CD14-positive monocyte (primary cell): ENCODE data around the gene CTTN. TPM values are rescaled to one million over a fixed set of nuclear protein-coding genes. Genes with fewer than 3 reads are reported as not detected.

Source experiments
- DNase-seq, 3 donors: peaks; one replicate each; pipeline ENCODE4 v3.0.0-alpha.2; 2011 to 2022
- H2AFZ ChIP-seq: 2 replicates; pipeline ENCODE4 v1.6.0; 2012; ENCODE audit warnings: mild to moderate bottlenecking, low read depth, low read length, inconsistent platforms; ENCODE audit not compliant: insufficient read depth, poor library complexity, severe bottlenecking
- H3K27ac ChIP-seq, 2 donors: 1 replicate in 1 of 2; 2 replicates in 1 of 2; pipeline ENCODE4 v1.5.1; 2012 to 2013; ENCODE audit warnings: low read length in 2 of 2, control low read depth in 1 of 2, inconsistent platforms in 1 of 2, low read depth in 1 of 2, mild to moderate bottlenecking in 1 of 2
- H3K27me3 ChIP-seq, 2 donors: one replicate each; pipeline versions ENCODE4 v1.6.0 to v1.6.1; 2011 to 2013; ENCODE audit warnings: low read length in 2 of 2; ENCODE audit not compliant: control insufficient read depth in 2 of 2, insufficient read depth in 2 of 2
- H3K36me3 ChIP-seq, 2 donors: replicated peaks in 1 of 2; 1 replicate in 1 of 2; 2 replicates in 1 of 2; pipeline versions ENCODE4 v1.5.1 to v1.6.1; 2012 to 2013; ENCODE audit warnings: low read length in 2 of 2, control low read depth in 1 of 2, inconsistent platforms in 1 of 2, mild to moderate bottlenecking in 1 of 2; ENCODE audit not compliant: insufficient read depth in 2 of 2, control insufficient read depth in 1 of 2
- H3K4me1 ChIP-seq, 2 donors: 1 replicate in 1 of 2; 2 replicates in 1 of 2; pipeline versions ENCODE4 v1.5.1 to v1.6.1; 2012 to 2013; ENCODE audit warnings: low read length in 2 of 2, control low read depth in 1 of 2, inconsistent platforms in 1 of 2, mild to moderate bottlenecking in 1 of 2, moderate library complexity in 1 of 2; ENCODE audit not compliant: insufficient read depth in 2 of 2, control insufficient read depth in 1 of 2
- H3K4me2 ChIP-seq: replicated peaks from 2 replicates; pipeline ENCODE3; 2012; ENCODE audit warnings: low read length, moderate library complexity, mild to moderate bottlenecking; ENCODE audit not compliant: poor library complexity, severe bottlenecking; ENCODE audit errors: extremely low read depth
- H3K4me3 ChIP-seq, 3 experiments: fragments of 200-600 bp in 1 of 3; sonication (generic) in 1 of 3; replicated peaks in 1 of 3; 1 replicate in 2 of 3; 2 replicates in 1 of 3; pipeline ENCODE4 v1.5.1; 2011 to 2013; ENCODE audit warnings: low read length in 3 of 3, mild to moderate bottlenecking in 3 of 3, control low read depth in 2 of 3, low read depth in 2 of 3, inconsistent platforms in 1 of 3, moderate library complexity in 1 of 3
- H3K79me2 ChIP-seq: 2 replicates; pipeline ENCODE4 v1.6.0; 2012; ENCODE audit warnings: mild to moderate bottlenecking, control low read depth, inconsistent platforms, low read length, moderate library complexity; ENCODE audit not compliant: insufficient read depth
- H3K9ac ChIP-seq: 2 replicates; pipeline ENCODE4 v1.6.0; 2017; ENCODE audit warnings: low read length, mild to moderate bottlenecking; ENCODE audit not compliant: insufficient read depth, poor library complexity, severe bottlenecking
- H3K9me3 ChIP-seq, 2 donors: replicated peaks in 1 of 2; 1 replicate in 1 of 2; 2 replicates in 1 of 2; pipeline versions ENCODE4 v1.5.1 to v1.6.1; 2012 to 2013; ENCODE audit warnings: low read length in 2 of 2, control low read depth in 1 of 2; ENCODE audit not compliant: control insufficient read depth in 1 of 2, insufficient read depth in 1 of 2
- H4K20me1 ChIP-seq: 2 replicates; pipeline ENCODE4 v1.6.0; 2012; ENCODE audit warnings: mild to moderate bottlenecking, low read length, control low read depth, moderate library complexity; ENCODE audit not compliant: insufficient read depth
- H3K27ac Mint-ChIP-seq, 7 donors: one replicate each; pipeline ENCODE4 v1.8.0; 2020; ENCODE audit warnings: mild to moderate bottlenecking in 7 of 7, mixed read lengths in 7 of 7, moderate library complexity in 6 of 7, inconsistent platforms in 2 of 7
- H3K27me3 Mint-ChIP-seq, 3 donors: one replicate each; pipeline ENCODE4 v1.8.0; 2021 to 2022; ENCODE audit warnings: low read depth in 3 of 3, mild to moderate bottlenecking in 3 of 3, mixed read lengths in 3 of 3, moderate library complexity in 3 of 3, inconsistent platforms in 1 of 3
- H3K36me3 Mint-ChIP-seq, 2 donors: one replicate each; pipeline ENCODE4 v1.8.0; 2020; ENCODE audit warnings: mixed read lengths in 2 of 2, inconsistent platforms in 1 of 2, mild to moderate bottlenecking in 1 of 2
- H3K4me1 Mint-ChIP-seq: one replicate; pipeline ENCODE4 v1.8.0; 2020; ENCODE audit warnings: mild to moderate bottlenecking, mixed read lengths
- H3K4me3 Mint-ChIP-seq, 2 donors: one replicate each; pipeline ENCODE4 v1.8.0; 2020; ENCODE audit warnings: mild to moderate bottlenecking in 2 of 2, mixed read lengths in 2 of 2, moderate library complexity in 1 of 2
- H3K9me3 Mint-ChIP-seq, 7 donors: one replicate each; pipeline ENCODE4 v1.8.0; 2020 to 2022; ENCODE audit warnings: mixed read lengths in 7 of 7, mild to moderate bottlenecking in 6 of 7, moderate library complexity in 6 of 7, inconsistent platforms in 2 of 7
- WGBS: methylation state at CpG from one replicate; pipeline ENCODE4 v1.1.5; 2013; ENCODE audit warnings: missing lambda C conversion rate; ENCODE audit not compliant: insufficient coverage; 5-methylcytosine and 5-hydroxymethylcytosine counted together
- intact Hi-C, 2 donors: fragments of 100-400 bp; cut with micrococcal nuclease; formaldehyde crosslinking; loops; one replicate each; pipeline versions ENCODE4 v1.15.0 to v1.15.1; 2023
- polyA plus RNA-seq, 3 donors: library from polyadenylated mRNA; depleted of rRNA in 1 of 3; unstranded in 2 of 3; stranded (reverse) in 1 of 3; fragments of 300-500 nt in 2 of 3; fragments of >200 nt in 1 of 3; fragmentation: Illumina TruSeq in 2 of 3; gene quantifications; 1 replicate in 2 of 3; 2 replicates in 1 of 3; pipeline ENCODE4 v1.2.3, GENCODE V29; 2012 to 2021
- TF ChIP-seq, protein P1 (sequence below): fragments of 200-600 bp; IDR thresholded peaks from one replicate; pipeline ENCODE4 v1.8.0; 2022; ENCODE audit warnings: antibody characterized with exemption, mild to moderate bottlenecking

Gene CTTN
- polyA plus RNA-seq, 3 donors: 0.05 to 0.11 TPM; not detected in 1

GRCh38 chr11:70430671-70431574, 32.6 kb downstream of the CTTN start:
- Mint-ChIP-seq H3K4me1 (no peaks in the 10 kb centered on the region), H3K27me3 (peaks cover 52 to 93% (median 87%) of the 10 kb centered on the region in 3 donors), H3K4me3 (peak overlapping the region in 1 of 2 donors; percentile 40), H3K9me3 (peaks cover 0 to 5% (median 0%) of the 10 kb centered on the region in 7 donors), H3K36me3 (no peaks in the 10 kb centered on the region), H3K27ac (no peak overlapping the region)
- no peaks in the 10 kb centered on the region for H3K4me1 ChIP-seq
- WGBS: 94% methylated on average over 16 of the region's 25 CpGs
- H2AFZ ChIP-seq: no peak overlapping the region
- H3K4me2 ChIP-seq: no peak overlapping the region
- no peaks in the 10 kb centered on the region for H3K36me3 ChIP-seq
- no peak overlapping the region for H3K9ac ChIP-seq
- intact Hi-C loops: no loop called here
- H4K20me1 ChIP-seq: no peaks in the 10 kb centered on the region
- no peak overlapping the region for H3K4me3 ChIP-seq
- H3K79me2 ChIP-seq: no peaks in the 10 kb centered on the region
- no peak overlapping the region for H3K27ac ChIP-seq
- H3K27me3 ChIP-seq: peaks cover 0 to 75% of the 10 kb centered on the region in 2 donors
- TF ChIP-seq, protein P1, sequence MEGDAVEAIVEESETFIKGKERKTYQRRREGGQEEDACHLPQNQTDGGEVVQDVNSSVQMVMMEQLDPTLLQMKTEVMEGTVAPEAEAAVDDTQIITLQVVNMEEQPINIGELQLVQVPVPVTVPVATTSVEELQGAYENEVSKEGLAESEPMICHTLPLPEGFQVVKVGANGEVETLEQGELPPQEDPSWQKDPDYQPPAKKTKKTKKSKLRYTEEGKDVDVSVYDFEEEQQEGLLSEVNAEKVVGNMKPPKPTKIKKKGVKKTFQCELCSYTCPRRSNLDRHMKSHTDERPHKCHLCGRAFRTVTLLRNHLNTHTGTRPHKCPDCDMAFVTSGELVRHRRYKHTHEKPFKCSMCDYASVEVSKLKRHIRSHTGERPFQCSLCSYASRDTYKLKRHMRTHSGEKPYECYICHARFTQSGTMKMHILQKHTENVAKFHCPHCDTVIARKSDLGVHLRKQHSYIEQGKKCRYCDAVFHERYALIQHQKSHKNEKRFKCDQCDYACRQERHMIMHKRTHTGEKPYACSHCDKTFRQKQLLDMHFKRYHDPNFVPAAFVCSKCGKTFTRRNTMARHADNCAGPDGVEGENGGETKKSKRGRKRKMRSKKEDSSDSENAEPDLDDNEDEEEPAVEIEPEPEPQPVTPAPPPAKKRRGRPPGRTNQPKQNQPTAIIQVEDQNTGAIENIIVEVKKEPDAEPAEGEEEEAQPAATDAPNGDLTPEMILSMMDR: no peak
- no peaks in the 10 kb centered on the region for H3K9me3 ChIP-seq
- DNase-seq: no peak

GRCh38 chr11:70431611-70432010, 33.3 kb downstream of the CTTN start:
- Histone ChIP-seq H2AFZ (no peak overlapping the region), H4K20me1 (no peaks in the 10 kb centered on the region), H3K9ac (no peak overlapping the region)

More at GRCh38 chr11:70431611-70432010, 33.3 kb downstream of the CTTN start:
- Mint-ChIP-seq H3K36me3 (no peaks in the 10 kb centered on the region), H3K27ac (no peak overlapping the region), H3K4me1 (no peaks in the 10 kb centered on the region), H3K27me3 (peaks cover 55 to 90% (median 88%) of the 10 kb centered on the region in 3 donors), H3K4me3 (peak overlapping the region in 1 of 2 donors; percentile 59), H3K9me3 (peaks cover 0 to 5% (median 0%) of the 10 kb centered on the region in 7 donors)
- 95% methylated on average over 12 of the region's 12 CpGs for WGBS
- intact Hi-C loops: no loop called here
- Histone ChIP-seq H3K36me3 (no peaks in the 10 kb centered on the region), H3K27ac (no peak overlapping the region), H3K9me3 (no peaks in the 10 kb centered on the region), H3K4me2 (no peak overlapping the region), H3K27me3 (peaks cover 0 to 78% of the 10 kb centered on the region in 2 donors), H3K4me3 (no peak overlapping the region), H3K79me2 (no peaks in the 10 kb centered on the region), H3K4me1 (no peaks in the 10 kb centered on the region)
- no peak for DNase-seq
- TF ChIP-seq, protein P1: no peak
